H1 (cell line): ENCODE results near the gene SH3BGRL. TPM values are rescaled to one million over a fixed set of nuclear protein-coding genes. Genes with fewer than 3 reads are reported as not detected.
A peak's percentile ranks its signal among the peaks of the same experiment; 100 is the strongest.

Experiments used
- CTCF ChIA-PET: fragments of 300-600 bp; sonication (Branson Sonifier 250); formaldehyde crosslinking; loops from one replicate; lab custom pipeline; 2021; ENCODE audit not compliant: partially characterized antibody; lab: Charles Lee
- POLR2A ChIA-PET: fragments of 300-600 bp; sonication (Branson Sonifier 250); formaldehyde crosslinking; loops from one replicate; lab custom pipeline; 2021; ENCODE audit warnings: inconsistent platforms; ENCODE audit not compliant: partially characterized antibody; lab: Charles Lee
- DNase-seq, 2 experiments: peaks; one replicate each; pipeline versions ENCODE4 v3.0.0 to v3.0.0-alpha.2; 2010 to 2022; ENCODE audit warnings: low spot score in 2 of 2, low read depth in 1 of 2, mixed read lengths in 1 of 2
- FAIRE-seq: peaks from 2 replicates; lab custom pipeline; 2011; peaks lifted over from hg19 to GRCh38; lab: Jason Lieb, UNC
- H2AFZ ChIP-seq: 2 replicates; pipeline ENCODE4 v1.8.1; 2012; ENCODE audit warnings: low read length, inconsistent platforms
- H2AK5ac ChIP-seq: 2 replicates; pipeline ENCODE4 v1.6.1; 2013; ENCODE audit warnings: low read depth, low read length
- H2BK120ac ChIP-seq: replicated peaks from 2 replicates; pipeline ENCODE3; 2013; ENCODE audit warnings: low read depth, low read length, inconsistent platforms
- H2BK12ac ChIP-seq: 2 replicates; pipeline ENCODE4 v1.6.1; 2013; ENCODE audit warnings: low read depth, low read length
- H2BK15ac ChIP-seq: 2 replicates; pipeline ENCODE4 v1.6.1; 2013; ENCODE audit warnings: low read length
- H2BK20ac ChIP-seq: 2 replicates; pipeline ENCODE4 v1.6.1; 2013; ENCODE audit warnings: low read length
- H2BK5ac ChIP-seq: 2 replicates; pipeline ENCODE4 v1.6.1; 2013; ENCODE audit warnings: low read depth, low read length
- H3K14ac ChIP-seq: 2 replicates; pipeline ENCODE4 v1.6.1; 2013; ENCODE audit warnings: inconsistent platforms; ENCODE audit not compliant: insufficient read length
- H3K18ac ChIP-seq: 2 replicates; pipeline ENCODE4 v1.6.1; 2013; ENCODE audit warnings: low read length; ENCODE audit errors: extremely low read depth
- H3K23ac ChIP-seq: 2 replicates; pipeline ENCODE4 v1.6.1; 2013; ENCODE audit warnings: inconsistent platforms; ENCODE audit not compliant: insufficient read length
- H3K23me2 ChIP-seq: 2 replicates; pipeline ENCODE4 v1.6.1; 2013; ENCODE audit warnings: low read depth, low read length
- H3K27ac ChIP-seq: 2 replicates; pipeline ENCODE4 v1.6.1; 2011; ENCODE audit warnings: low read depth, low read length, inconsistent platforms
- H3K27me3 ChIP-seq, 4 experiments: replicated peaks in 1 of 4; 1 replicate in 1 of 4; 2 replicates in 3 of 4; pipeline versions ENCODE4 v1.6.1 to v1.8.1; 2011 to 2013; ENCODE audit warnings: low read length in 3 of 4, mild to moderate bottlenecking in 3 of 4, inconsistent platforms in 2 of 4, mixed read lengths in 2 of 4, moderate library complexity in 1 of 4; ENCODE audit not compliant: control insufficient read depth in 3 of 4, insufficient read depth in 3 of 4; ENCODE audit errors: extremely low read depth in 1 of 4
- H3K36me3 ChIP-seq, 4 experiments: 2 replicates each; pipeline versions ENCODE4 v1.6.1 to v1.8.1; 2011 to 2013; ENCODE audit warnings: mild to moderate bottlenecking in 4 of 4, low read length in 3 of 4, moderate library complexity in 2 of 4, control low read depth in 1 of 4, inconsistent platforms in 1 of 4; ENCODE audit not compliant: insufficient read depth in 4 of 4, control insufficient read depth in 2 of 4
- H3K4ac ChIP-seq: replicated peaks from 2 replicates; pipeline ENCODE3; 2013; ENCODE audit warnings: low read length, low read depth, mixed read lengths, inconsistent platforms; ENCODE audit not compliant: insufficient read length
- H3K4me1 ChIP-seq, 4 experiments: replicated peaks in 1 of 4; 1 replicate in 1 of 4; 2 replicates in 3 of 4; pipeline versions ENCODE4 v1.6.1 to v1.8.1; 2011 to 2013; ENCODE audit warnings: low read length in 3 of 4, inconsistent platforms in 2 of 4, mixed read lengths in 1 of 4; ENCODE audit not compliant: insufficient read depth in 4 of 4, control insufficient read depth in 3 of 4
- H3K4me2 ChIP-seq, 2 experiments: 2 replicates each; pipeline versions ENCODE4 v1.6.1 to v1.8.1; 2011 to 2013; ENCODE audit warnings: low read depth in 2 of 2, low read length in 2 of 2, control low read depth in 1 of 2, inconsistent platforms in 1 of 2, mild to moderate bottlenecking in 1 of 2; ENCODE audit not compliant: insufficient read depth in 1 of 2
- H3K4me3 ChIP-seq, 4 experiments: fragments of 200-600, 300-600 bp in 1 of 4; sonication (generic), shearing (Covaris generic), sonication (Bioruptor Twin) in 1 of 4; 2 replicates each; pipeline versions ENCODE4 v1.5.1 to v1.8.1; 2011 to 2016; ENCODE audit warnings: low read length in 4 of 4, low read depth in 3 of 4, control low read depth in 2 of 4, inconsistent platforms in 2 of 4, mild to moderate bottlenecking in 2 of 4, mixed read lengths in 1 of 4, moderate library complexity in 1 of 4; ENCODE audit not compliant: insufficient read depth in 2 of 4; ENCODE audit errors: extremely low read depth in 1 of 4
- H3K56ac ChIP-seq: replicated peaks from 2 replicates; pipeline ENCODE3; 2013; ENCODE audit warnings: low read depth, mild to moderate bottlenecking, mixed read lengths, low read length, inconsistent platforms; ENCODE audit not compliant: insufficient read length
- H3K79me1 ChIP-seq: 2 replicates; pipeline ENCODE4 v1.6.1; 2013; ENCODE audit warnings: low read depth, low read length, control low read depth
- H3K79me2 ChIP-seq, 2 experiments: 2 replicates each; pipeline versions ENCODE4 v1.6.1 to v1.8.1; 2012 to 2013; ENCODE audit warnings: low read length in 2 of 2, mild to moderate bottlenecking in 2 of 2, inconsistent platforms in 1 of 2; ENCODE audit not compliant: insufficient read depth in 2 of 2, control insufficient read depth in 1 of 2
- H3K9ac ChIP-seq, 4 experiments: replicated peaks in 1 of 4; 1 replicate in 1 of 4; 2 replicates in 3 of 4; pipeline versions ENCODE4 v1.6.1 to v1.8.1; 2011 to 2013; ENCODE audit warnings: low read depth in 3 of 4, low read length in 3 of 4, control low read depth in 2 of 4, mild to moderate bottlenecking in 2 of 4, moderate library complexity in 2 of 4, inconsistent platforms in 1 of 4; ENCODE audit errors: extremely low read depth in 1 of 4
- H3K9me3 ChIP-seq, 2 experiments: 2 replicates each; pipeline versions ENCODE4 v1.6.1 to v1.8.1; 2012 to 2013; ENCODE audit warnings: mild to moderate bottlenecking in 2 of 2, moderate library complexity in 2 of 2, control low read depth in 1 of 2, inconsistent platforms in 1 of 2, low read depth in 1 of 2, low read length in 1 of 2, mixed read lengths in 1 of 2; ENCODE audit not compliant: insufficient read depth in 2 of 2
- H4K20me1 ChIP-seq, 2 experiments: replicated peaks in 1 of 2; 2 replicates each; pipeline versions ENCODE3 to v1.8.1; 2011 to 2013; ENCODE audit warnings: inconsistent platforms in 2 of 2, low read length in 2 of 2, mild to moderate bottlenecking in 1 of 2; ENCODE audit not compliant: insufficient read depth in 2 of 2, control insufficient read depth in 1 of 2
- H4K5ac ChIP-seq: 2 replicates; pipeline ENCODE4 v1.6.1; 2013; ENCODE audit warnings: low read length, low read depth, mixed read lengths, inconsistent platforms; ENCODE audit not compliant: insufficient read length
- H4K8ac ChIP-seq: 2 replicates; pipeline ENCODE4 v1.8.0; 2013; ENCODE audit warnings: mild to moderate bottlenecking, moderate library complexity, low read length, inconsistent platforms; ENCODE audit not compliant: insufficient read depth; ENCODE audit errors: extremely low read depth
- H4K91ac ChIP-seq: replicated peaks from 2 replicates; pipeline ENCODE3; 2013; ENCODE audit warnings: low read length, mixed read lengths, inconsistent platforms; ENCODE audit not compliant: insufficient read length
- CTBP2 ChIP-seq: IDR thresholded peaks from 2 replicates; pipeline ENCODE4 v1.7.0; 2011; ENCODE audit warnings: borderline replicate concordance, mild to moderate bottlenecking, moderate library complexity, mixed read lengths, low read length; ENCODE audit not compliant: insufficient read depth, insufficient read length
- HDAC6 ChIP-seq: IDR thresholded peaks from one replicate; pipeline ENCODE4 v1.7.1; 2012; ENCODE audit warnings: low read depth, mild to moderate bottlenecking, inconsistent platforms, low read length, moderate library complexity
- NANOG ChIP-seq: IDR thresholded peaks from 2 replicates; pipeline ENCODE4 v1.6.1; 2011; ENCODE audit warnings: low read length, low read depth, mild to moderate bottlenecking, inconsistent platforms; ENCODE audit not compliant: insufficient read depth, poor library complexity, severe bottlenecking
- RNF2 ChIP-seq: fragments of 200-900, 300-1000 bp; sonication (generic); IDR thresholded peaks from 2 replicates; pipeline ENCODE4 v1.7.1; 2016; ENCODE audit warnings: borderline replicate concordance, low read depth, mild to moderate bottlenecking, antibody characterized with exemption, low read length; ENCODE audit not compliant: poor library complexity, severe bottlenecking; ENCODE audit errors: missing control alignments
- RXRA ChIP-seq: IDR thresholded peaks from 2 replicates; pipeline ENCODE4 v1.6.1; 2011; ENCODE audit warnings: low read depth, mild to moderate bottlenecking, low read length, moderate library complexity; ENCODE audit not compliant: insufficient read depth
- SAP30 ChIP-seq: fragments of 300-600 bp; sonication (generic); IDR thresholded peaks from 2 replicates; pipeline ENCODE4 v1.7.1; 2012; ENCODE audit warnings: low read length, moderate library complexity, mild to moderate bottlenecking, inconsistent platforms; ENCODE audit not compliant: insufficient read depth, insufficient replicate concordance
- SP1 ChIP-seq: IDR thresholded peaks from 2 replicates; pipeline ENCODE4 v1.6.1; 2011; ENCODE audit warnings: low read depth, low read length
- WGBS, 2 experiments: shearing (Covaris generic) in 1 of 2; methylation state at CpG; one replicate each; pipeline versions ENCODE4 v1.1.6 to v1.1.7; 2013 to 2015; ENCODE audit warnings: low lambda C conversion rate in 2 of 2, mixed read lengths in 2 of 2, inconsistent platforms in 1 of 2, low coverage in 1 of 2, missing lambda C conversion rate in 1 of 2; ENCODE audit not compliant: insufficient replicate concordance in 2 of 2, insufficient coverage in 1 of 2, insufficient read length in 1 of 2; ENCODE audit errors: extremely low coverage in 1 of 2, missing lambda C conversion rate in 1 of 2; 5-methylcytosine and 5-hydroxymethylcytosine counted together
- polyA plus RNA-seq, 7 experiments: library from polyadenylated mRNA; depleted of rRNA in 3 of 7; stranded (reverse) in 5 of 7; unstranded in 2 of 7; fragments of >200 nt in 5 of 7; fragments of 200-250 nt in 2 of 7; gene quantifications; 1 replicate in 5 of 7; 2 replicates in 1 of 7; 4 replicates in 1 of 7; pipeline versions ENCODE4 v1.2.1 to v1.2.3, GENCODE V29; 2011 to 2013; ENCODE audit warnings: missing spikeins in 2 of 7, mixed read lengths in 2 of 7
- total RNA-seq: library from RNA; stranded (reverse); fragmentation: NEBNext Ultra II Directional; extraction: Animal tissue kit (Norgen Biotek cat#: 25700); gene quantifications from 2 replicates; pipeline ENCODE4 v1.2.1, GENCODE V29; 2021
- TF ChIP-seq, protein P1 (sequence below): IDR thresholded peaks from 2 replicates; pipeline ENCODE4 v1.6.1; 2012; ENCODE audit warnings: inconsistent platforms
- TF ChIP-seq, protein P2 (sequence below): IDR thresholded peaks from 2 replicates; pipeline ENCODE4 v1.6.1; 2012; ENCODE audit warnings: inconsistent platforms

SH3BGRL gene
- total and polyA plus RNA-seq, 2 of the 8 experiments (the other 6 are each of a cell fraction or from before 2014, with no cell fraction given) = 36.3 to 49.6 TPM

DNA sequence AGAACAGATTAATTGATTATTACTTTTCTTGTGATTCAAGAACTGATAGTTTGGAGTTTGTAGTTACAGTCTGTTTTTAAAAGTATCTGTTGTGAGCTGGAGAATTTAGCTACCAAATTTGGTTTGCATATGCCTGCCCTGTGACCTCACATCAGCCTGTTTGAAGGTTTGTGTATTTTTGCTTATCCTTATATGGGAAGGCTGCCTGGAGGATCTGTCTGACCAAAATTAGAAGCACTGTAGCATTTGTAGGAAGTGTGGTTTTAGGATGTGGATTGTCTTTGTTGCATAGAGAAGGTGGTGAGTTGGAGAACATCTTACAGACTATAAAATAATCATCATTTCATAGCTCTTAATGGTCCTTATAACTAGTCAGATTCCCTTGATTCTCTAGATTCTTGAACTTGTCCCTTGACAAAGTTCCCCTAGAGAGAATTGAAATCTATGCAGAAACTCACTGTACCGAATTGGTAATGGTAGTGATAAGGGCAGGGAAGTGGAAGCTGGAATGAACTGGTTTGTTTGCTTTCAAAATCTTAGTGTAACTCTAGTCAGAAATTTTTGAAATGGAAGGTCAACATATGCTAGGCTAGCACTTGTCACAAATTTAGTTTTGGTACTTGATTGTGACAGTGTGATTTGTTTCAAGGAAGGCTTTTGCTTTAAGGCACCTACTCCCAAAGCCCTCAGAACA lies 57.3 kb downstream of the SH3BGRL start:
- Histone ChIP-seq H2AFZ (no peak overlapping the region), H2AK5ac (no peak overlapping the region), H2BK120ac (no peak overlapping the region), H3K56ac (no peak overlapping the region), H3K9ac (no peak overlapping the region), H3K18ac (no peak overlapping the region), H4K8ac (no peak overlapping the region), H3K9me3 (no peaks in the 10 kb centered on the region), H3K23me2 (no peaks in the 10 kb centered on the region), H2BK12ac (no peak overlapping the region), H3K4me3 (no peak overlapping the region), H3K27me3 (no peaks in the 10 kb centered on the region), H2BK15ac (no peak overlapping the region), H3K23ac (no peak overlapping the region), H3K14ac (no peak overlapping the region), H4K5ac (no peak overlapping the region), H3K27ac (no peak overlapping the region), H3K4me2 (no peak overlapping the region), H2BK5ac (no peak overlapping the region), H4K20me1 (no peaks in the 10 kb centered on the region), H3K79me2 (peaks cover 0 to 9% of the 10 kb centered on the region in 2 experiments; a peak in 2 of 4 replicates), H3K36me3 (no peaks in the 10 kb centered on the region), H3K4ac (no peak overlapping the region), H4K91ac (no peak overlapping the region), H3K4me1 (peaks cover 0 to 13% (median 1%) of the 10 kb centered on the region in 4 experiments; a peak in 1 of 7 replicates), H3K79me1 (no peaks in the 10 kb centered on the region), H2BK20ac (no peak overlapping the region)
- WGBS, 2 experiments = 100% methylated on average over 1 of the region's 1 CpG; no CpG with 5 or more reads in 1 of the 2 experiments
- ChIA-PET CTCF (interaction anchor here (0.6 kb wide), 1 partner anchor 17 kb away, joined by 3 read pairs; no protein-coding TSS in a partner anchor), POLR2A (no interaction called here)
- peak; percentile 13 for FAIRE-seq
- DNase-seq = no peak
- no peak for TF ChIP-seq SAP30
- no peak for TF ChIP-seq SP1
- no peak for TF ChIP-seq RNF2
- TF ChIP-seq, protein P1, sequence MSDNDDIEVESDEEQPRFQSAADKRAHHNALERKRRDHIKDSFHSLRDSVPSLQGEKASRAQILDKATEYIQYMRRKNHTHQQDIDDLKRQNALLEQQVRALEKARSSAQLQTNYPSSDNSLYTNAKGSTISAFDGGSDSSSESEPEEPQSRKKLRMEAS = no peak
- TF ChIP-seq, protein P2, sequence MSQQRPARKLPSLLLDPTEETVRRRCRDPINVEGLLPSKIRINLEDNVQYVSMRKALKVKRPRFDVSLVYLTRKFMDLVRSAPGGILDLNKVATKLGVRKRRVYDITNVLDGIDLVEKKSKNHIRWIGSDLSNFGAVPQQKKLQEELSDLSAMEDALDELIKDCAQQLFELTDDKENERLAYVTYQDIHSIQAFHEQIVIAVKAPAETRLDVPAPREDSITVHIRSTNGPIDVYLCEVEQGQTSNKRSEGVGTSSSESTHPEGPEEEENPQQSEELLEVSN = no peak
- TF ChIP-seq NANOG = no peak
- TF ChIP-seq CTBP2 = no peak
- TF ChIP-seq RXRA = no peak
- TF ChIP-seq HDAC6 = no peak
